SKM-1 (cell line): ENCODE measurements around the gene NFIA.
A peak's percentile ranks its signal among the peaks of the same experiment; 100 is the strongest.
"Not testable (repeated sequence)": the region's sequence is repeated elsewhere in the genome, so short reads cannot be mapped to it uniquely, and the experiment has no call there.

Experiments used
- DNase-seq: peaks from one replicate; lab custom pipeline; 2025; ENCODE audit not compliant: unreplicated experiment; lab: John Stamatoyannopoulos, UW

NFIA gene

GRCh38 chr1:61447106-61447967 lies 365.0 kb downstream of the NFIA start:
- no peak for DNase-seq

DNA sequence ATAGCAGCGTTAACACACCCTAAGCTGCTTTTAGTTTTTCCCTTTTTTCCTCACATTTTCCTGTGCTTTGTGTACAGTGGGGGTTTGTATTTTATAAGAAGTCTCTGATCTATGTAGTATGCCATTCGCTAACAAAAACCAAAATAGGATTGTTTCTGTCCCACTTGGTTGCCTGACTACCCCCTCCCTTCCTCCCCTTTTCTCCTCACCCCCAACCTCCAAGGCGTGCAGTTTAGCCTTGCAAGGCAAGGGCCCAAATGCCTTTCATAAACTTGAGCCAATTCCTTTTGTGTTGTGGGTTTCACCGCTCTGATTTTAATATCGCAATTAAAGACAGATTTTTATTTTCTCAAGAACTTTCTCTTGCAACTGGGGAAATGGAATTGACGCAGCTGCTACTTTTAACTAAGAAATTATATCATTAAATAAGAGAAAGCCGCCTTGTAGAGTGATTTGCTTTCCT lies 365.6 kb downstream of the NFIA start:
- DNase-seq = no peak

GRCh38 chr1:61448914-61449313 lies 366.6 kb downstream of the NFIA start:
- DNase-seq = no peak

GRCh38 chr1:61449410-61449809 lies 367.0 kb downstream of the NFIA start:
- DNase-seq = no peak

DNA sequence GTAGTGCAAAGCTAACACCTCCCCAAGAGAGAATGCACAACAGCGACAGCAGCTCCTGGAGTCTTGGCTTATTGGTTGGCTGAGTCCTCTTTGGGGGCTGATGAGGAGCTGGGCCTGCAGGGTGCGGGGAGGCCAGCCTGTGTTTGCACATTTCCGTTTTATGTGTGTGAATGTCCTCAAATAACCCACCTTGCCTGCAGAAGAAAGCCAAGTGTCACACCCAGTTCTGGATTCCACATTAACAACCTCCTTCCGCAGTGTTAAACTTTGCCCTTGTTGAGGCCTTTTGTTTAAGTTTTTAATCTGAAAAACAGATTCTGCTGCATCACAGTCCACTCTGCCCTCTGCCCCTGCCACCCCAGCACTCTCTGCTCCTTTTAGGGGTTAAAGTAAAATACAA lies 368.1 kb downstream of the NFIA start:
- no peak for DNase-seq

GRCh38 chr1:61450872-61451571 lies 368.7 kb downstream of the NFIA start:
- DNase-seq = no peak

DNA sequence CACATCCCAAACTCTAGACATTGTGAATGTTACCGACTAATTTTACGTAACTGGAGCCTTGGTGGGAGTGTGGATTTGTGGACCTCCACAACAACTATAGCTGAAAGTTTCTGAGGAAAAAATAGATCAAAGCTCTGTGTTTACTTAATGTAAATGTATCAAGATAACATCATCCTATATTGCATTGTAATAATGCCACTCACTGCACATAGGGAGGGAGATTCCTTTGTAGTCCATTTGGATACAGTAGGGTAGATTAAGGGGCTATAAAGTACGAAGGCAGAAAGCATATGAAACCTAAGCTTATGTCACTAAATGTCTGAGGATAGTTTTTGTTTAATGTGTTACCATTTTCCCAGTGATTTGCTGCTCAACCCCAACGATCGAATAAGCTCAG lies 369.2 kb downstream of the NFIA start:
- DNase-seq = no peak

DNA sequence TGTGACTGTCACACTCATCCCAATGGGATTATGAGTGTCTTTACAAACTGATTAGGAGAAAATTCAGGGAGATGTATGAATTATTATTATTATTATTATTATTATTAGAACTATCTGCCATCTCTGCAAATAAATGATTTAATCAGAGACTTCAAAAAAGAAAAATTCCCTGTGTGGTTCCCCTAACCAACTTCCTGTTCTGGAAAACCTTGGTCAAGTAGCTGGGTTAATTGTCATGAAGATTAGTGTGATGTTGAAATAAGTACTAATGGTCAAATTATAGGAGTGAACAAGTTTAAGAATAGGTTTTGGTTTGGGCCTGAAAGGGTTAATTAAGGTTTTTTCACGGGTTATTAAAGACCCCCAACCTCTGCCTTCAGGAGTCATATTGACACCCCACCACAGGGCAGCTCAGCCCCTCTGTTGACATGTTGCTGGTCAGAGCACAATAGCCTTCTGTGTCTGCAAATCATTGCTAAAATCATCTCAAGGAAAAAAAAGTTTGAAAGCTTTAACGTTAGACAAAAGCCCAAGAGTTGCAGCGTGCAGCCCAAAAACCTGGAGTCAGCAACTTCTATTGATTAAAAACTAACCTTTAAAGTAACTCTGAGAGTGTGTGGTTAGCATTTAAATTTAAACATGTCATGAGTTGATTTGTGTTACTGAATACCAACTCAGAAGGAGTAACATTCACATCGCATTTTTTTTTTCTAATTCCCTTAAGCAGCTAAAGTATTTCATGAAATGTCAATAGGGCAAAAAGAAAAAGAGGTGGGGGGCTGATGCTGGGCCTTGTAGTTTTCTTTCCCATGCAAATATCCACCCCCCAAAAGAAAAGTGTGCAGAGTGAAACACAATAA lies 370.0 kb downstream of the NFIA start:
- DNase-seq = no peak

GRCh38 chr1:61453111-61453961 lies 371.0 kb downstream of the NFIA start:
- DNase-seq = peak; percentile 88

GRCh38 chr1:61455400-61455799 lies 373.0 kb downstream of the NFIA start:
- DNase-seq = no peak

DNA sequence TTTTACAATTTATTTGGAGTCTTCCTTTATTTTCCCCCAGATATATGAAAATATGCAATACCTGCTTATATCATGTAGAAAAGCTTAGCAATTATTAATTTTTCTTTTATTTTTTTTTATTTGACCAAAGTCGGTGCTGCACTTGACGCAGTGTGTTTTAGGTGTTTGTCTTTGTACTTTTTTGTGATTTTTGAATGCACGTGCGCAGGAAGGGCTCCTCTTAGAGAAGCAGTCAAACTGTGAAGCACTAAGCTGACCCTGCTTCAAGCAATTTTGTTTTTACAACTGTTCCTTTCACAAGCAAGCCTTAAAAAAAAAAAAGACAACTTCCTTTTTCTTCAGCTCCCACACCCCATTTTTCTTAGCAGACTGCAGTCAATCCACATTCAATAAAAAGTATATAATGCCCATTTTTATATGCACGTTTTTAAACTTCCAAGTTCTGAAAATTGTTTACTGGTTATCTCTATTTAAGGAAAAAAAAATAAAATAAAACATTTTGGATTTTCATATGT lies 375.2 kb downstream of the NFIA start:
- DNase-seq = no peak

DNA sequence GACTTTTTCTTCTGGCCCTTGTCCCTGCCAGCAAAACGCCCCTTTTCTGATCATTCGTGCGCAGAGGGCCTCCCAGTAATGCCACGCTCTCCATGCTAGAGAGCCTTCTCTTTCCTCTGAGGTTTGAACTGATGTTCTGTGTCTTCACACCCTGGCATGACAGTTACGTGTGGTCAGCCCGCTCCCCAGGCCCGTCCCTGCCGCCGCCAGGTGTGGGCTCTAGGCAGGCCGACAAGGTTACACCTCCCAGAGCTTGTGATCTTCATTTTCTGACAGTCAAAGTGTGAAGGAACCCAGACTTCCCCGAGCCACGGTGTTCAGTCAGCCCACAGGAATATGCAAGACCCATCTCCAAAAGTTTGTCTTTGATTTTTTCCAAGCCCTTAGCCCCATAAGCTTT lies 377.0 kb downstream of the NFIA start:
- no peak for DNase-seq

- no peak for DNase-seq
Measured at GRCh38 chr1:61460191-61460590, 377.8 kb downstream of the NFIA start.

DNA sequence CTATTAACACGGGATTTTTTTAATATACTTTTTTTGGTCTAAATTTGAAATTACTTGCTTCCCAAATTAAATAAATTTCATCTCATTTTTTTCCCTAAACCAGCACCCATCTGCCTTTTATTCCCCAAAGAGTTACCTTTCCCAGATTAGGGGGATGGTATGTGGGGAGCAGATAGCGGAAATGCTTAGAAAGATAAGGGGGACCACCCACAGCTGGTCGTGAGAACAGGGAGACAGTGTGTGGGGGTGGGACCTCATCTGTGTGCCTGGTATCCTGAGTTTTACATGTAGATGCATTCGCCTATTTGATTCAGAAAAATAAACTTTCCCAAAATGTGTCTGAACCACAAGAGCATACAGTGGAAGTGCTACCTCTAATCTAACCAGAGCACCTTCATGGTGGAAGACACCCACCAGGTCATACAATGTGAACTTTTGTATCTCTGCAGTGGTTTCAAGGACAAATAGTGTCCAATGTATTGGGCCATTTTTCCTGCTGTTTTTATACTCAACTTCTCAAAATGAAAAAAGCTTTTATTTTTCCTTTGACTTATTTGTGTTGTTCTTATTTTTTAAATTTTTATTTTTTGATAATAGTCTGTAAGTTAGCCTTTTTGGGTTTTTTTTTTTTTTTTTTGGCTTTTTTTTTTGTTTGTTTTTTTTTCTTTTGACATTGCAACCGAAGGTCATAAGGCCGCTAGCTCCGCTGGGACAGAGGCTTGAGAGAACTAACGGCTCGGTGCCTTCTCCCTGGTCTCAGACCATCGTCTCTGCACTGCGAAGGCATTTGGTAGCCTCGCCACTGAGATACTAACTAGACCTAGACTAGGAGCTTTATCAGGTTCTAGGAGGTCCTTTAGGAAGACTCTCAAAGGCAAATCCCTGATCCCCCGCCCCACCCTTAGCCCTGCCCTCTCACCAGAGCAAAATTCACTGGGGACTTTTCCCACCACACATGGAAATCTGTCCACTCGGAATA lies 379.3 kb downstream of the NFIA start:
- no peak for DNase-seq

DNA sequence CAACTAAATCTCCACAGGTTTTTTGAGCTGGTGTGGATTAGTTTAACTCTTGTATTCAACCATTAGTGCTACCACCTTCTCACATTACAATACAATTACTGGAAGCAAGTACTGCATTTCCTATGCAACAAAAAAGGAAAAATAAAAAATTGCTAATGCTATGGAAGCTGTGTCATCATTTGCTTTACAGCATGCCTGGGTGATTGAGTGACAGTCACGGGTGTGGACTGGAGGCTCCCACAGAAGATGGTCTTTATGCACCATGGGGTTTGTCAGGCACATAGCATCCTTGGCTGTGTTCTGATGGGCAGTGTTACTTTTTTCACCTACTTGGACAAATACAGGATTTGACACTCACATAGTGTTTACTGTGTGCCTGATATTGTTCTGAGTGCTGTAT lies 380.3 kb downstream of the NFIA start:
- no peak for DNase-seq

DNA sequence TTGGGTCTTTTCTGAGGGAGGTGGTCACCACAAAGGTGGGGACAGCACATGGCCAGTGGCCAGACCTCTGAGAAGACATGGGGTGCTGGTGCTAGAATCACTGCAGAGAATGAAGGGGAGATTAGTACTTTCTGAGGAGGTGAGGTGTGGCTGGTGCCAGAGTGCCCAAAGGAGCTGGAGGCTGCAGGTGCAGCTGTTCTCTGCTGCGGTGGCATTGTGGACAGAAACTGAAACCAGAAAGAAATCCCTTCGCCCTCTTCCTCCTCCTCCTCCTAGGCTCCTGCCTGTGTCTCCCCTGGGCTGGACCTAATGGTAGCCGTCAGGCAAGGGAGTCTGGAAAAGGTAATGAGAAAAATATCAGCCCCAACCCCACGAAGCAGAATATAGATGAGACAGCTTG lies 380.9 kb downstream of the NFIA start:
- DNase-seq = no peak

DNA sequence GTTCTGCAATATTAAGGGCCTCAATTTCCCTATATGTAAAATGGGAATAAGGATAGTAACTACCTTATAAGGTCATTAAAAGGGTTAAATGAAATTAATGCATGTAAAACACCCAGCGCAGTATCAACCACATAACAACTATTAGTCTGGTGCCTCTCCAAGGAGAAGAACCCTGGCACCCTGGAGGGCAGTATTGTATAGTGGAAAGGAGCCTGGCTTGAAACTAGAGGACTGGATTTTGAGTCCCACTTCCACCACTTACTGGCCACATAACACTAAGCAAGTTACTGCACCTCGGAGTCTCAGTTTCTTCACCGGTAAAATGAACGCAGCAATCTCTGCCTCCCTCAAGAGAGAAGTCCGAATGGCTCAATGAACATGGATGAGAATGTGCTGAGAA lies 385.5 kb downstream of the NFIA start:
- DNase-seq = not testable (repeated sequence)

DNA sequence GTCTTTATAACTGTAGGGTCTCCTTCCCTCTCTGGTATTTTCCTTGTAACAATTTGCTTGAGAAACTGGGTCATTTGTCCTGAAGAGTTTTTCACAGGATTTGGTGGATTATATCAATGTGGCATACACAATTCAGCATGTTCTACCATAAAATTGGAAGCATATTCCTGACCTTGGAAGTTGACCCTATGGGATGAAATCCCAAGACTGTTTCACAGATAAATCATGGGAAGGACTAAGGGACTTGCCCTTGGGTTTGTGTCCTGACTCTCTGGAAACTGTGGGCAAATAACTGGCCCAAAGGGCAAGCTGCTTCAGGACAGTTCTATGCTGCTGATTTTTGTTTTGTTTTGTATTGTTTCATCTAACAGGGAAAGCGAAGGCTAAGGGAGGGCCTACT lies 387.0 kb downstream of the NFIA start:
- DNase-seq = no peak

DNA sequence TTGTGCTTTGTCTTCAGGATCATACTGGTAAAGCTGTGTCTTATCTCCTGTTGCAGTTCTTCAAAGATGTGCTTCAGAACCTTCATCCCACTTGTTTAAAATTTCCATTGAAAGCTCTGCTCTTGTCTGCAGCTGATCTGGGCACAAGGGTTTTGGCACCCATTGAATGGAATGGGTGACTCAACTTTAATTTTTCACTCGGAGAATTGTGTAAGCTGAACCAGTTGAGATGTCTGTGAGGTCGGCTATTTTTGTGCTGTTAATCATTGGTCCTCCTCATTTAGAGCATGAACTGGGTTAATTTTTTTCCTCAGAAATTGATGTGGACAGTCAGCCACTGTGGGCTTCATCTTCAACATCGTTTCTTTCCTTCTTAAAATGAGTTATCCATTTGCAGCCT lies 390.5 kb downstream of the NFIA start:
- DNase-seq = no peak
